Activated T-helper 17 cell treated with anti-CD3 and anti-CD28 coated beads, Interleukin-2, amount 50 U/mL, for 72 hours (primary cell): ENCODE results near the gene KRTAP5-11. TPM values are rescaled to one million over a fixed set of nuclear protein-coding genes. Genes with fewer than 3 reads are reported as not detected.
"Not testable (repeated sequence)": the region's sequence is repeated elsewhere in the genome, so short reads cannot be mapped to it uniquely, and the experiment has no call there.

ENCODE experiments used
- ATAC-seq: fragments of 150-1000 bp; cut with Tn5 transposase; replicated peaks from 2 replicates; pipeline ENCODE4 v1.10.0; 2021; ENCODE audit warnings: mild to moderate bottlenecking, moderate library complexity
- H3K27ac Mint-ChIP-seq: one replicate; pipeline ENCODE4 v1.8.0; 2022; ENCODE audit warnings: mixed read lengths
- H3K27me3 Mint-ChIP-seq: one replicate; pipeline ENCODE4 v1.8.0; 2022; ENCODE audit warnings: mixed read lengths
- H3K36me3 Mint-ChIP-seq: one replicate; pipeline ENCODE4 v1.8.0; 2022; ENCODE audit warnings: low read depth, mild to moderate bottlenecking, mixed read lengths
- H3K4me1 Mint-ChIP-seq: one replicate; pipeline ENCODE4 v1.8.0; 2022; ENCODE audit warnings: mixed read lengths
- H3K4me3 Mint-ChIP-seq: one replicate; pipeline ENCODE4 v1.8.0; 2022; ENCODE audit warnings: mild to moderate bottlenecking, mixed read lengths
- H3K9me3 Mint-ChIP-seq: one replicate; pipeline ENCODE4 v1.8.0; 2022; ENCODE audit warnings: mixed read lengths
- total RNA-seq, 2 donors: library from RNA; stranded (reverse); gene quantifications; one replicate each; pipeline ENCODE4 v1.2.3, GENCODE V29; 2022

KRTAP5-11 gene
- total RNA-seq, 2 donors from 2014 or later, result not detected

DNA sequence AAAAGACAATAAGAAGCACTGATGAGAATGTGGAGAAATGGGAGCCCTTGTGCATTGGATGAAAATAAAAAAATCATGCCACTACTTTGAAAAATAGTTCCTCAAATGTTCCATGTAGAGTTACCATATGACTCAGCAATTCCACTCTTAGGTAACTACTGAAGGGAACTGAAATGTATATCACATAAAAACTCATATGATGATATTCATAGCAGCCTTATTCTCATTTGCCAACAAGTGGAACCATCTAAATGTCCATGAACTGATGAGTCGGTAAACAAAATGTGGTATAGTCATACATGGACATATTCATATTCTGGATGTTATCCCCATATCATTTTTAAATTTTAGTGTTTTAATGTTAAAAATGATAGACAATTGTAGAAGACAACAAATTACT is 31.0 kb downstream of the KRTAP5-11 start:
- H3K9me3 Mint-ChIP-seq, result no peaks in the 10 kb centered on the region
- no peak overlapping the region for H3K4me3 Mint-ChIP-seq
- ATAC-seq, result peak; percentile 45
- no peak overlapping the region for H3K27ac Mint-ChIP-seq
- H3K27me3 Mint-ChIP-seq, result peaks cover 28% of the 10 kb centered on the region
- no peaks in the 10 kb centered on the region for H3K4me1 Mint-ChIP-seq
- no peaks in the 10 kb centered on the region for H3K36me3 Mint-ChIP-seq

DNA sequence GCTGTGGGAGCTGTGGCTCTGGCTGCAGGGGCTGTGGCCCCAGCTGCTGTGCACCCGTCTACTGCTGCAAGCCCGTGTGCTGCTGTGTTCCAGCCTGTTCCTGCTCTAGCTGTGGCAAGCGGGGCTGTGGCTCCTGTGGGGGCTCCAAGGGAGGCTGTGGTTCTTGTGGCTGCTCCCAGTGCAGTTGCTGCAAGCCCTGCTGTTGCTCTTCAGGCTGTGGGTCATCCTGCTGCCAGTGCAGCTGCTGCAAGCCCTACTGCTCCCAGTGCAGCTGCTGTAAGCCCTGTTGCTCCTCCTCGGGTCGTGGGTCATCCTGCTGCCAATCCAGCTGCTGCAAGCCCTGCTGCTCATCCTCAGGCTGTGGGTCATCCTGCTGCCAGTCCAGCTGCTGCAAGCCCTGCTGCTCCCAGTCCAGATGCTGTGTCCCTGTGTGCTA is 33.9 kb downstream of the KRTAP5-11 start:
- Mint-ChIP-seq H3K27me3 (peaks cover 38% of the 10 kb centered on the region), H3K9me3 (no peaks in the 10 kb centered on the region), H3K36me3 (no peaks in the 10 kb centered on the region), H3K4me1 (peaks cover 4% of the 10 kb centered on the region), H3K4me3 (no peak overlapping the region), H3K27ac (no peak overlapping the region)
- no peak for ATAC-seq

DNA sequence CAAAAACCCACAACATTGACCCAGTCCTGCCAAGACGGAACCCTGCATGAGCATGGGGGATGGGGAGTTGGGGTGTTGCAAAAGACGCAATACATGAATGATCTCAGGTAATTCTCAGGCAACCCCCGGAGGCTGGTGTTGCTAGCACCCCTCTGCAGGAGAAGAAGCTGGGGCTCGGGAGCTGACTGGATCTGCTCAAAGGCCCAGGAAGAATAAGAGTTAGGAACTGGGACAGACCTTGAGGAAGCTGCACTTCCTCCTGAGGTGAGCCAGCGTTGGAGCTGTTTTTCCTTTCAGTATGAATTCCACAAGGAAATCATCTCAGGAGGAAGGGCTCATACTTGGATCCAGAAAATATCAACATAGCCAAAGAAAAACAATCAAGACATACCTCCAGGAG is 34.6 kb downstream of the KRTAP5-11 start, which contains the start of gene KRTAP5-9:
Gene KRTAP5-9, plus strand, starts transcription at position 301 of the 400 bp plus-strand sequence. CDS start 238 bp downstream, outside the sequence.
- Mint-ChIP-seq H3K4me1 (peaks cover 10% of the 10 kb centered on the region), H3K36me3 (no peaks in the 10 kb centered on the region), H3K27ac (no peak within 1 kb of the TSS), H3K27me3 (peaks cover 38% of the 10 kb centered on the region), H3K4me3 (no peak within 1 kb of the TSS), H3K9me3 (no peaks in the 10 kb centered on the region)
- no peak for ATAC-seq

DNA sequence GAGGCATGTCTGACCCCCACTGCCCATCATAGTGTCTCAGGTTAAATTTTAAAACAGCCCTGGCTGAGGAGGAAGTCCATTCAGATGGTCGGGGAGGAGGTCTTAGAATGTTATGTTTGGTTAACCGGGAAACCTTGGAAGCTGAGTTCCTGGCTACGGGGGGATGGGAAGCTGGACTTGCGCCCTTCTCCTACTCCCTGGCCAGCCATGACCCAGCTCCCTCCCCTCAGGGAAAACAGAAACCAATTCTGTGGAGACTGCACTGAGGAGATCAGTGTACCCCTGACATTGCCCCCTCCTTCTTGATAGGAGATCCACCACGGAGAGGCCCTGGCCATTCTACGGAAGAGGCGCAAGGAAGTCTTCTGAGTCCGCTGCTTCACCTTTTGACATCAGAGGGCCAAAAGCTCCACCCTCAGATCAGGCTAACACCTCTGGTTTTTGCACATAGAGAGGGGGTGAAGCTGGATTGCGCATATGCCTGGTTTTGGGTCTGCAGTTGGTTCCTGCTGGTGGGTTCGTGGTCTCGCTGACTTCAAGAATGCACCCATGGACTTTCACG is 37.2 kb downstream of the KRTAP5-11 start:
- Mint-ChIP-seq H3K27ac (no peak overlapping the region), H3K27me3 (peaks cover 56% of the 10 kb centered on the region), H3K9me3 (peaks cover 5% of the 10 kb centered on the region), H3K4me3 (no peak overlapping the region), H3K4me1 (peaks cover 18% of the 10 kb centered on the region), H3K36me3 (no peaks in the 10 kb centered on the region)
- ATAC-seq, result no peak

DNA sequence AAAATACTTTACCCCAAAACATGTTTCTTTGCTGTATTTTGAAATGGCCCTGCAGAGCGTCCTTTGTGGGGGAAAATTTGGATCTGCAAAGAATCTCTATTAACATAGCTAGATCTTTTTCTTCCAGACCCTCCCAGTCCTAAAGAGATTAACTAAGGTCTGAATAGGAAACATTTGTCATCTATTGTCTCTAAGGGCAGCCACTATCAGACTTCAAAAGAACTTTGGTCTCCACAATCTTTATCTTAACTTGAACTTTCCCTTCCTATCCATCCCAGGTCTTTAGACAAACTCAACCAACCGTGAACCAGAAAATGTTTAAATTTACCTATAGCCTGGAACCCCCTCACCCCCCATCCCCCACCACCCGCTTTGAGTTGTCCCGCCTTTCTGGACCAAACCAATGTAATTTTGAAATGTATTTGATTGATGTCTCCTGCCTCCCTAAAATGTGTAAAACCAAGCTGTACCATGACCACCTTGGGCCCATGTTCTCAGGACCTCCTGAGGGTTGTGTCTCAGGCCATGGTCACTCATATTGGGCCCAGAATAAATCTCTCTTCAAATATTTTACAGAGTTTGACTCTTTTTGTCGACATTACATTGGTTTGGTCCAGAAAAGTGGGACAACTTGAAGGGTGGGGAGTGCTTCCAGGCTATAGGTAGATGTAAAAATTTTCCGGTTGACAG is 38.0 kb downstream of the KRTAP5-11 start:
- no peak overlapping the region for H3K4me3 Mint-ChIP-seq
- peaks cover 52% of the 10 kb centered on the region for H3K27me3 Mint-ChIP-seq
- peaks cover 18% of the 10 kb centered on the region for H3K4me1 Mint-ChIP-seq
- no peaks in the 10 kb centered on the region for H3K36me3 Mint-ChIP-seq
- no peak for ATAC-seq
- peaks cover 5% of the 10 kb centered on the region for H3K9me3 Mint-ChIP-seq
- no peak overlapping the region for H3K27ac Mint-ChIP-seq

DNA sequence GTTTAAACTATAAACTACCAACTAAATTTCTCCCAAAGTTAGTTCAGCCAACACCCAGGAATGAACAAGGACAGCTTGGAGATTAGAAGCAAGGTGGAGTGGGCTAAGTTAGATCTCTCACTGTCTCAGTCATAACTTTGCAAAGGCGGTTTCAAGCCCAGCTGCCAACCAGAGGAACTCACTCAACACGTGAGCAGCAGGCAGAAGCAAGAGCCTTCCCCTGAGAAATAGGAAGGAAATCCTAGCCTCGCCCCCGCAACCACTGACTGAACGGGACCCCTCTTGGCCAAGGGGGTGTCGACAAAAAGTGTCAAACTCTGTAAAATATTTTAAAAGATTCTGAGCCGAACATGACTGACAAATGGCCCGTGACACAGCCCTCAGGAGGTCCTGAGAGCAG is 38.8 kb downstream of the KRTAP5-11 start:
- Mint-ChIP-seq H3K27ac (no peak overlapping the region), H3K4me3 (no peak overlapping the region)

DNA sequence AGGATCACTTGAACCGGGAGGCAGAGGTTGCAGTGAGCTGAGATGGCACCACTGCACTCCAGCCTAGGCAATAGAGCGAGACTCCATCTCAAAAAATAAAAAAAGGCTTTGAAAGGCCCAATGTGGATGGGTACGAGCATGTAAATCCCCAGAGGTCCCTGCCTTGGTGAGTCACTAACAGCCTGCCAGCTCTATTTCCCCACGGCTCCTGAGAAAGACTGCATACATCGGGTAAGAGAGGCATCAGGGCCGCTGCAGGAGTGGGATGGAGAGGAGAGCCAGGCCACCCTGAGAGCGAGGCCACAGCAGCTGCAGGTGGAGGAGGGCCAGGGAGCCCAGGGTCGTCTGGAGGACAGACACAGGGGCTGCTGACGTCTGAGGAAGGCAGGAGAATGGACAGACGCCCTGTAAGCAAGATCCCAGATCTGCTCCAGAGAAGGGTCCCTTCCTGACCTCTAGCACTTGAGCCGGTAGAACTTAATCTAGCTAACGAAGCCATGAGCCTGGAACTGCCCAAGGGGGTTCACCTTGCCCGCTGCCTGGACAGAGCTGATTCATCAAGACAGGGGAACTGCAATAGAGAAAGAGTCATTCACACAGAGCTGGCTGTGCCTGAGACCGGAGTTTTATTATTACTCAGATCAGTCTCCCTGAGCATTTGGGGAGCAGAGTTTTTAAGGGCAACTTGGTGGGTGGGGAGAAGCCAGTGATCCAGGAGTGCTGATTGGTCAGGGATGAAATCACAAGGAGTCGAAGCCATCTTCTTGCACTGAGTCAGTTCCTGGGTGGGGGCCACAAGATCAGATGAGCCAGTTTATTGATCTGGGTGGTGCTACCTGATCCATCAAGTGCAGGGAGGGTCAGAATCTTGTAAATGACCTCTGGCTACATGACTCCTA is 39.5 kb downstream of the KRTAP5-11 start:
- Mint-ChIP-seq H3K27ac (no peak overlapping the region), H3K4me1 (peaks cover 18% of the 10 kb centered on the region), H3K27me3 (peaks cover 56% of the 10 kb centered on the region), H3K9me3 (peaks cover 5% of the 10 kb centered on the region), H3K36me3 (no peaks in the 10 kb centered on the region), H3K4me3 (no peak overlapping the region)
- peak; percentile 75 for ATAC-seq

More for the DNA sequence above, 38.8 kb downstream of the KRTAP5-11 start:
- Mint-ChIP-seq H3K36me3 (no peaks in the 10 kb centered on the region), H3K9me3 (peaks cover 5% of the 10 kb centered on the region), H3K4me1 (peaks cover 18% of the 10 kb centered on the region), H3K27me3 (peaks cover 55% of the 10 kb centered on the region)
- peak; percentile 21 for ATAC-seq

DNA sequence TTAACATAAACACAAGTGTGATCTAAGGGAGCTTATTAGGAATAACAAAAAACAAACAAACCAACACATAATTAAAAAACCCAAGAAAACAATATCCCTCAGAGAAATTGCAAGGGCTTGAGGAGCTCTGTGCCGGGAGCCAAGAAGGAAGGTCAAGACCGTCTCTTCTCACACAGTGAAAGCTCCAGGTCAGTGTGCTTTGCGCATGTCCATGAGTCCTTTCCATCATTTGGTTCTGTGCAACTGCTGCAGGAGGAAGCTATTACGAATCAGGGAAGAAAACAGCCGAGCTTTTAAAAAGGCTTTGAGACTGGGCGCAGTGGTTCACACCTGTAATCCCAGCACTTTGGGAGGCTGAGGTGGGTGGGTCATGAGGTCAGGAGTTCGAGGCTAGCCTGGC is 40.3 kb downstream of the KRTAP5-11 start:
- Mint-ChIP-seq H3K27ac (no peak overlapping the region), H3K4me1 (peaks cover 18% of the 10 kb centered on the region), H3K4me3 (no peak overlapping the region), H3K36me3 (no peaks in the 10 kb centered on the region), H3K9me3 (peaks cover 5% of the 10 kb centered on the region), H3K27me3 (peaks cover 50% of the 10 kb centered on the region)
- no peak for ATAC-seq

DNA sequence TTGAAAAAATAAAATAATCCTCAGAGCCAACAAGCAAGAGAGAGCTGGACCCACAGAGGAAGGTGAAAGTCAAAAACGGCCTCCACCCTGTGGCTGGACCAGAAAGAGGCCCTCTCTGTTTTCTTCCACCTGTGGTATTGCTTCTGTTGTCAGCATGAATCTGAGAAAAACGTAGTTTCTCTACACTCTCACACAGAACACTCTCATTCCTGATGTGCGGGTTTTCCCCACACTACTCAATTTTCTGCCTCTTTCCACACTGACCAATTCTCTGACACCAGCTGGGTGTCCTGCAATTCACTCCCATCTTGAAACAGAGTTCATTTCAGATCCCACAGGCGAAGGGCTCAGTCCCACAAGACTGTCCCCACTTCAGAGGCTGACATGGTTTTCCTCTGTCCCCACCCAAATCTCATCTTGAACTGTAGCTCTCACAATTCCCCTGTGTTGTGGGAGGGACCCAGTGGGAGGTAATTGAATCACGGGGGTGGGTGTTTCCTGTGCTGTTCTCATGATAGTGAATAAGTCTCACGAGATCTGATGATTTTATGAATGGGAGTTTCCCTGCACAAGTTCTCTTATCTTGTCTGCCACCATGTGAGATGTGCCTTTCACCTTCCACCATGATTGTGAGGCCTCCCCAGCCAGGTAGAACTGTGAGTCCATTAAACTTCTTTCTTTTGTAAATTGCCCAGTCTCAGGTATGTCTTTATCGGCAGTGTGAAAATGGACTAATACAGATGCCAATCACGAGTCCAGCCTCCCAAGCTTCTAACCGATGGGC is 42.0 kb downstream of the KRTAP5-11 start:
- Mint-ChIP-seq H3K27me3 (peaks cover 46% of the 10 kb centered on the region), H3K27ac (peak overlapping the region; percentile 2), H3K4me1 (peaks cover 18% of the 10 kb centered on the region)
- not testable (repeated sequence) for H3K9me3 Mint-ChIP-seq, H3K36me3 Mint-ChIP-seq, H3K4me3 Mint-ChIP-seq
- ATAC-seq, result peak; percentile 74

DNA sequence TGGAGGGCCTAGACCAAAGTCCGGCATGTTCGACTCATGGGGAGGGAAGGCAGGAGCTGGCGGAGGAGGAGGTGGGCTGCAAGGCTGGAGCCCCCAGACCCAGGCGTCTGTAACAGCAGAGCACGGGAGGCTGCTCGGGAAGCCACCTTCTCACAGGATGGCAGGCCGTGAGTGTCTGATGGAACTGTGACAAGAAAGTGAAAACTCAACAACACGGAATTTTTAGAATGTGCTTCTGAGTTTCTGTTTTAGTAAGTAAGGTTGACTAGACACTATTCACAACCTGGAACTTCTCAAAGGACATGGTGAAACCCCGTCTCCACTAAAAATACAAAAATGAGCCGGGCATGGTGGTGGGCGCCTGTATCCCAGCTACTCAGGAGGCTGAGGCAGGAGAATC is 42.7 kb downstream of the KRTAP5-11 start:
- H3K4me1 Mint-ChIP-seq, result peaks cover 18% of the 10 kb centered on the region
- ATAC-seq, result peak; percentile 44
- H3K27me3 Mint-ChIP-seq, result peaks cover 43% of the 10 kb centered on the region
- not testable (repeated sequence) for H3K4me3 Mint-ChIP-seq, H3K27ac Mint-ChIP-seq, H3K9me3 Mint-ChIP-seq, H3K36me3 Mint-ChIP-seq

DNA sequence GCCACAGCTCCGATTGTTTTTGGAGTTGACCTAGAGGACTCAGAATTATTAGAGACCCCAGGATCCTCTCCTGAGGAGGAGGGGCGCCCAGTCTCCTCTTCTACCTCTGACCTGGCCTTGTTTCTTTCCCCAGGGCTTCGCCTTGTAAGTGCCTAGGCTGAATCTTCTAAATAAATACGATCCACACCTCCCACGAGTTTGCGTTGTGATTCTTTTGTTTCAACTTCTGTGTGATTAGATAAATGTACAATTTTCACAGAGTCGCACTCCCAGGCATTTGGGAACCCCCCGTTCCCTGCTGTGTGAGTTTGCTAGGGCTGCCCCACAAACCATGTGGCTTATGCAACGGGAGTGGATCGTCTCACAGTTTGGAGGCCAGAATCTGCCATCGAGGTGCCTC is 43.7 kb downstream of the KRTAP5-11 start:
- no peaks in the 10 kb centered on the region for H3K36me3 Mint-ChIP-seq
- no peak for ATAC-seq
- H3K4me3 Mint-ChIP-seq, result no peak overlapping the region
- H3K27ac Mint-ChIP-seq, result no peak overlapping the region
- peaks cover 5% of the 10 kb centered on the region for H3K9me3 Mint-ChIP-seq
- H3K4me1 Mint-ChIP-seq, result peaks cover 15% of the 10 kb centered on the region
- H3K27me3 Mint-ChIP-seq, result peaks cover 36% of the 10 kb centered on the region

DNA sequence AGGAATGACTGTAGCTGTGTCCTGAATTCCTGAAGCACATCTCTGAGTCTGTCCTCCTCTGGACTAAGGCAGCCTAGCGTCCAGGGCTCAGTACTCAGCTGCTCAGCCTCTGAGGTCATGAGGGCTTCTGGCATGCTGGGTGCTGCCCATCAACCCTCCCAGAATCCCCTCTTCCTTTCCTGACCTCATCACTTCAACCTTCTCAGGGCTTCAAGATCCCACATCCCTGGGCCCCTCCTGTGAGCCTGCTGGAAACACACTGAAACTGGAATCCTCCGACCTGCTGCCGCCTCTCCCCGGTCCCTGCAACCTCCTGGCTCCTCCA is 44.0 kb downstream of the KRTAP5-11 start:
- H3K36me3 Mint-ChIP-seq, result no peaks in the 10 kb centered on the region
- H3K27me3 Mint-ChIP-seq, result peaks cover 36% of the 10 kb centered on the region
- no peak overlapping the region for H3K4me3 Mint-ChIP-seq
- no peak overlapping the region for H3K27ac Mint-ChIP-seq
- ATAC-seq, result no peak
- H3K9me3 Mint-ChIP-seq, result peaks cover 5% of the 10 kb centered on the region
- peaks cover 13% of the 10 kb centered on the region for H3K4me1 Mint-ChIP-seq

DNA sequence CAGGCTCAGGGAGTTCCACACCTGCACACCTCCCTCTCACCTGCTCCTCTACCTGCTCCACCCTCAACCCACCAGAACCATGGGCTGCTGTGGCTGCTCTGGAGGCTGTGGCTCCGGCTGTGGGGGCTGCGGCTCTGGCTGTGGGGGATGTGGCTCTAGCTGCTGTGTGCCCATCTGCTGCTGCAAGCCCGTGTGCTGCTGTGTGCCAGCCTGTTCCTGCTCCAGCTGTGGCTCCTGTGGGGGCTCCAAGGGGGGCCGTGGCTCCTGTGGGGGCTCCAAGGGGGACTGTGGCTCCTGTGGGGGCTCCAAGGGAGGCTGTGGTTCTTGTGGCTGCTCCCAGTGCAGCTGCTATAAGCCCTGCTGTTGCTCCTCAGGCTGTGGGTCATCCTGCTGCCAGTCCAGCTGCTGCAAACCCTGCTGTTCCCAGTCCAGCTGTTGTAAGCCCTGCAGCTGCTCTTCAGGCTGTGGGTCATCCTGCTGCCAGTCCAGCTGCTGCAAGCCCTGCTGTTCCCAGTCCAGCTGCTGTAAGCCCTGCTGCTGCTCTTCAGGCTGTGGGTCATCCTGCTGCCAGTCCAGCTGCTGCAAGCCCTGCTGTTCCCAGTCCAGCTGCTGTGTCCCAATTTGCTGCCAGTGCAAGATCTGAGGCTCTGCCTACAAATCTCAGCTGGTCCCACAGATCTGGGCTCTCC is 44.6 kb downstream of the KRTAP5-11 start, which contains the start of gene KRTAP5-8:
Gene KRTAP5-8, plus strand, starts transcription at position 49 of the 689 bp plus-strand sequence. Its CDS starts 31 bp downstream, at position 80.
- H3K4me1 Mint-ChIP-seq, H3K27ac Mint-ChIP-seq, H3K4me3 Mint-ChIP-seq, ATAC-seq, H3K36me3 Mint-ChIP-seq, H3K9me3 Mint-ChIP-seq: not testable (repeated sequence)
- H3K27me3 Mint-ChIP-seq, result peaks cover 35% of the 10 kb centered on the region
